GM18519 (cell line): ENCODE results near the gene PLD3.

ENCODE experiments used
- ATAC-seq: cut with Tn5 transposase; IDR thresholded peaks from one replicate; pipeline ENCODE4 v1.9.1; 2021; ENCODE audit warnings: mild to moderate bottlenecking, moderate library complexity; ENCODE audit not compliant: unreplicated experiment, low FRiP score

Gene PLD3

GRCh38 chr19:40425450-40426287, 77.2 kb downstream of the PLD3 start, which contains the start of gene SERTAD1:
SERTAD1 (minus strand) TSS chr19:40425992; CDS start chr19:40423546, 2,446 bp downstream.
- peak; percentile 64 for ATAC-seq
